ENCODE measurements around the gene KCNMB4.
"Not testable (repeated sequence)": the region's sequence is repeated elsewhere in the genome, so short reads cannot be mapped to it uniquely, and the experiment has no call there.

KCNMB4 gene

DNA sequence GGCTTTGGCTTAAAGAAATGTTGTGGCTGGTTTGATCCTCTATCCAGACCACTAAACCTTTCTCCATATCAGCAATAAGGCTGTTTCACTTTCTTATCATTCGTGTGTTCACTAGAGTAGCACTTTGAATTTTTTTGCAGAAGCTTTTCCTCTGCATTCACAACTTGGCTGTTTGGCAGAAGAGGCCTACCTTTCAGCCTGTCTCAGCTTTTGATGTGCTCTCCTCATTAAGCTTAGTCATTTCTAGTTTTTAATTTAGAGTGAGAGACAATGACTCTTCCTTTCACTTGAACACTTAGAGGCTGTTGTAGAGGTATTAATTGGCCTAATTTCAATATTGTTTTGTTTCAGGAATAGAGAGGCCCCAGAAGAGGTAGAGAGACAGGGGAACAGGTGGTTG is 13.8 kb downstream of the KCNMB4 start:
- no peak for DNase-seq

DNA sequence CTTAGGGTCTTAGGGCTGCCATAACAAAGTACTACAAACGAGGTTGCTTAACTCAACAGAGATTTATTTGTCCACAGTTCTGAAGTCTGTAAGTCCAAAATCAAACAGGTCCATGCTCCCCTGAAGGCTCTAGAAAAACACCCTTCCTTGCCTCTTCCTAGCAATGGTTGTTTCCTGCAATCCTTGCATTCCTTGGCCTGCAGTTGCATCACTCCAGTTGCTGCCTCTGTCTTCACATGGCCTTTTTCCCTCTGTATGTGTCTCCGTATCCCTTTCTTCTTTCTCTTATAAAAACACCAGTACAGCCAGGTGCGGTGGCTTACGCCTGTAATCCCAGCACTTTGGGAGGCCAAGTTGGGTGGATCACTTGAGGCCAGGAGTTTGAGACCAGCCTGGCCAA is 17.4 kb downstream of the KCNMB4 start:
- DNase-seq, result no peak

DNA sequence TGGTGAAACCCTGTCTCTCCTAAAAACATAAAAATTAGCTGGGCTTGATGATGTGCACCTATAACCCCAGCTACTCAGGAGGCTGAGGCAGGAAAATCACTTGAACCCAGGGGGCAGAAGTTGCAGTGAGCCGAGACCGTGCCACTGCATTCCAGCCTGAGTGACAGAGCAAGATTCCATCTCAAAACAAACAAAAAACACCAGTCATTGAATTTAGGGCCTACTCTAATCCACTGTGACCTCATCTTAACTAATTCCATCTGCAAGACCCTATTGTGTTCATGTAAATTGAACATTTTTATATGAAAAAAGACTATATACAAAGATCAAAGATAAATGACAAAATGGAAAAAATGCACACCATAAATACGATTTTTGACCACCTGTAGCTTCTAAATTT is 17.8 kb downstream of the KCNMB4 start:
- no peak for DNase-seq

DNA sequence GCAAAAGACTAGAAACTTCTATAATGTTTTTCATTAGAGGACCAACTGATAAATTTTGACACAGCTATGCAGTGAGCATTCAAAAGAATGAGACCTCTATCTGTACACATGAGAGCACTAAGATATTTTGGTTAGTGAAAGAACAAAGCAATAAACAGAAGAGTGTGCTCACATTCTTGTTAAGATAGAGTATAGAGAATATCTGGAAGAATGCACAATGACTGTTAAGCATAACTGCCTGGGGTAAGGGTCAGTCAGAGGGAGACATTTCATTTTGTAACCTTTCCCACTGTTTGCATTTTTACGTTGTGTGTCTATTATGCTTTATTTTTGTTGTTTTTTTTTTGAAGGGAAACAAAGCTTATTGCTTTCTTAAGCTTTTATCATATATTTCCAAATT is 20.7 kb downstream of the KCNMB4 start:
- no peak for DNase-seq

DNA sequence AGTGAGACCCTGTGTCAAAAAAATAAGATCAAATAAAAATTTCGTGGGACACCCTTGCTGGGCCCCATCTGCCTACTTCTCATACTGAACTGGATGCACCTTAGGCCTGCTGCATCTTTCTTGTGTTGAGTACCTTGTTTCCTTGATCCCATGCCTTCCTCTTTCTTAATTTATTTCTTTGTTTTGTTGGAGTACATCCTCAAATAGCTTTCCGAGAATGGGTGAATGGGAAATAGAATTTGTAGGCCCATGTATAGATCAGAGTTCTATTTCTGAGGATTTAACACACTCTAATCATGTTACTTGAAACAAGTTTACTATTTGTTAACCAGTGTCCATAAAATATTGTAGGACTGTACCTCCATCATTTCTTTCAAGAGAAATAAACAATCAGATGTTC is 23.6 kb downstream of the KCNMB4 start:
- no peak for DNase-seq

DNA sequence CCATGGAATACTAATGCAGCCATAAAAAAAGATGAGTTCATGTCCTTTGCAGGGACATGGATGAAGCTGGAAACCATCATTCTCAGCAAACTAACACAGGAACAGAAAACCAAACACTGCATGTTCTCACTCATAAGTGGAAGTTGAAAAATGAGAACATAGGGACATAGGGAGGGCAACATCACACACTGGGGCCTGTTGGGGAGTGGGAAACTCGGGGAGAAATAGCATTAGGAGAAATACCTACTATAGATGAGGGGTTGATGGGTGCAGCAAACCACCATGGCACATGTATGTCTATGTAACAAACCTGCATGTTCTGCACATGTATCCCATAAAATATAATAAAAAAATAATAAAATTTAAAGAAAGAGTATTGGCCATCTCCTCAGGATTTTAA is 26.5 kb downstream of the KCNMB4 start:
- DNase-seq, result not testable (repeated sequence)

DNA sequence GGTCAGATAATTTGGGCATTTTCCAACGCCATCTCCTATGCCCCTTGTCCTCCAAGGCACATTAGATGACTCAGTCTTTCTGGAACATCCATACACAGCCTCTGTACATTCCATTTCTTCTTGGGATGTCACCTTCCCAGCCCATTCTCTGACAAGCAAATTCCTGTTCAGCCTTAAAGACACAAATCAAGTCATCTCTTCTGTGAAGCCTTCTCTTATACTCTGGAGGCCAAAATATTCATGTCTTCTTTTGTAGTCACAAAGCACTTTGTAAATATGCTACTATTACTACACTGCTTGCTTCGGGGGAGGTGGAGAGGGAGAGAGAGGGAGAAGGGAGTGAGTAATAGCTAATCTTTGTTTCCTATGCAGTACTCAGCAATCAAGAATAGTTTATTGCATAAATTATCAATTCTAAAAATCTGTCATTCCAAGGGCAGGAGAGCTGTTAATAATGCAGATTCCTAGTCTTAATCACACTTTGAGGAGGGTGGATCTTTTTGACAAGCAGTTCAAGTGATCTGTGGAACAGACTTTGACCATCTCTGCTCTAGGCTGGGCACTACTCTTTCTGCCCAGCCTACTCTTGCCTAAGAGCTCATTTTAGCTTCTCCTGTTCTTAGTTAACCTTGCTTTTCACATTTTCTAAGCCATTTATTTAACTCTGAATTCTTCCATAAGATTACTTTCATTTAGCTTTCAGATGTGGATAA is 27.9 kb downstream of the KCNMB4 start:
- DNase-seq, result no peak

DNA sequence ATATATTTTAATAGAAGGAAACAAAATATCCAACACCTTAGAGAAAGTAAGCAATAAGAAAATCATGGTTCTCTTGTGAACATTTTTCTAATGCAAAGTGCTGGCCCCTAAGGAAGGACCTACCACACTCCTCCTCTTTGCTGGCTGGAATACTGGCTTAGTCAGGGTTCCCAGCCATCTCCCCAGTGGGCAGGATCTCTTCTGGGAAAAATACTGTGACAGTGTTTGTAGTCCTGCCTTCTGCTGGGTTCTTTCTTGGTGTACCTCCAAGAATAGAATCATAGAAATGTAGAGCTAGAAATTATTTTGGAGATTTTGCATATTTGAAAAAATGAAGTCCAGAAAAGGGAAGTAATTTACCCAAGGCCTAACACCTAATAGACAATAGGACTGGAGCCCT is 31.9 kb downstream of the KCNMB4 start:
- no peak for DNase-seq

DNA sequence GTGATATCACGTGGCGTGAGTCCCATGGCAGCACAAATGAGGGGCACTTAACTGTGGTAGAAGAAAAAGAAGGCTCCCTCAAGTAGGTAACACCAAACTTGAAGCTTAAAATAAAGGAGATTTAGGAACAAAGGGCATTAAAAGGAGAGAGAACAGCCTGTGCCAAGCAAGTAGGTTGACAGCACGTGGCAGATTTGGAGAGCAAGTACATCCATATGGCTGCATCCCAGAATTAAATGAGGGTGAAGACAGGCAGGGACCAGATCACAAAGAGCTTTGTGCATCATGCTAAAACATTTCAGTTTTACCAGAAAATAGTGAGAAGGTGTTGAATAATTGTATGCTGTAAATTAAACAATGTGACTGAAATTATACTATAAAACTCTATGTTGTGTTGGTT is 32.8 kb downstream of the KCNMB4 start:
- DNase-seq, result no peak

DNA sequence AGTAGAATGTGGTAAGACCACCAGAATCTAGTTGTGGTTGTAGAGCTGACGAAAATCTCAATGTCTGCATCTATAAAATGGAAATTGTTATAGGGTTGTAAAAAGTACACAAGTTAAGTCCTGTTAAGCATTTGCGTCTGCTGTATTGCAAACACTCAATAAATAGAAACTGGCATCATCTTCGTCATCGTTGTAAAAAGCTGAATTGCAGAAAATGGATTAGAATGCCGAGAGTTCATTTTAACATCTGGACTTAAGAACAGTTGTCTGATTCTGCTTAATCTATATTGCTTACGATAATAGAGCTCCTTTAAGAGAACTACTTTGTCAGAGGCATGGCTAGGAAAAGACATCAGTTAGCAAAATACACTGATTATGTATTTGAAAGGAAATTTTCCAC is 33.2 kb downstream of the KCNMB4 start:
- DNase-seq, result no peak

DNA sequence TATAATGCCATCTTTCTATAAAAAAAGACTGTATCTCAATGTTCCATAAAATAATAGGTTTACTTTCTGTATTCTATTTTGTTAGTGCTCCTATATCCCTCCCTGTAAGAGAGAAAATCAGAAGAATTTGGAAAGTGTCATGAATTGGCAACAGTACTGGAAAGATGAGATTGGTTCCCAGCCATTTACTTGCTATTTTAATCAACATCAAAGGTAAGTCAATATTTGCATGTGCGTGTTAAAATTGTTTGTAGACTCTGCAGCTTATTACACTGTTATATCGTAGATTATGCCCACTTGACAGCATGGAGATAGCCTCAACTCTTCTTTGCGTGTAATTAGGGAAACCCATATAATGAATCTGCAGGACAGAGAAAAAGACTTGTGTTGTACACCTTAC is 34.0 kb downstream of the KCNMB4 start:
- no peak for DNase-seq

DNA sequence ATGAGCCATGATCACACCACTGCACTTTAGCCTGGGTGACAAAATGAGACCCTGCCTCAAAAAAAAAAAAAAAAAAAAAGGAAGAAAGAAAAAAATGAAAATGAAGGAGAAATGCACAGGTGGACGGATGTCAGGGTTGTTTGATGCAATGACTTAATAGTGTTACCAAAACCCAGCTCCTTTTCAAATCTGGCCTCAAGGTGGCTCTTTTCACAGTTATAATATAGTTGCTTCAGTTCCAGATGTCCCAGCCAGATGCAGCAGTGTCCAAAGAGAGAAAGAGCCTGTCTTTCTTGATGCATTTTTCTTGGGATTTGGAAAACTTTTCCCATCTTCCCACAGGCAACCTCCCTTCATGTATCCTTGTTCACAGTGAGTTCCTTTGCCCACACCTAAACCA is 36.5 kb downstream of the KCNMB4 start:
- no peak for DNase-seq

DNA sequence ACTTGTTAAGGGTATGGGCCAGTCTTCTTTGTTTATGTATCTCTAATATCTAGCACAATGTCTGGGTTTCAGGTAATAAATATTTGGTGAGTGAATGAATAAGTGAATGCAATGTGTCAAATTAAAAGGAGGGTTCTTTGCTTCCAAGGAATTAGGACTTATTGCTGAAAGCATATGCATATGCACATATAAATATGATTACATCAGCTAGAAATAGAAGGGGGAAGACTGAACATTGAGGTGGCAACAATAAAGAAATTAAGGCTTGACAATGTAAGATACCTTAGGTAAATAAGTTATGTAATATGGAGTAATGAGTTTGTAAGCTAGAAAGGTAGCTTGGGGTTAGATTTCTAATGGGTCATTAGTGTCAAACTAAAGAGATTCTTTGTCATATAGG is 37.7 kb downstream of the KCNMB4 start:
- no peak for DNase-seq

DNA sequence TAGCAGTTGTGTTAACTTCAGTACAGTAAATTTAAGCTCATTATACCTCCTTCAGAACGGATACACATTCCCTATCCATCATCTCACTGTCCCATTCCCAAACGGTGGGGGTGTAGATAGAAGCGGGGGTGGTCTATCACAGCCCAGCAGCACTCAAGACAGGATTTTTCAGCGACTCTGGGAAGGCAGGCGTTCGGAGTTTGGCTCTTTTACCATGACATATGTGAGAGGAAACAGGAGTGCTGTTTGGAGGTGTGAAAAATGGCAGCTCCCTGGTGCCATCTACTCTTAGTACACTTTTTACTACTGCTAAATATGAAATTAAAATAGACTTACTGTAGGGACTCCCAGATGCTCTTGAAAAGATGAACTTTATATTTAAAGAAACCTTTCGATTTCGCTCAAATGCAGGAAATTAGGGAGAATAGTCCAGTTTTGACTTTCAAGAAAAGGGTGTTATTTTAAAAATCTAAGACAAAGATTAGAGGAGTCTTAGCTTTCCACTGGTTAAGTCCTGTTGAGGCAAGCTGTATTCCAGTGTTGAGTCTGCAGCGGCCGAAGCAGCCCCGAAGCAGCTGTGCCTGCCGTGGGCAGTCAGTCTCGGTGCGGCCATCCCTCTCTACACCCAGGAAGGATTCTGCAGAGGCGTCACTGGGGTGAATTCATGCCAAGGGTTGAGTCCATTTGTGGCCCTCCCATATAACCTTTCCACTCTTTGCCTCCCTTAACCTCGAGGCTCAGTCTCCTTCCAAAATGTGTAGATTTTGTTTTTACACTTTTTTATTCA is 42.1 kb downstream of the KCNMB4 start:
- no peak for DNase-seq

DNA sequence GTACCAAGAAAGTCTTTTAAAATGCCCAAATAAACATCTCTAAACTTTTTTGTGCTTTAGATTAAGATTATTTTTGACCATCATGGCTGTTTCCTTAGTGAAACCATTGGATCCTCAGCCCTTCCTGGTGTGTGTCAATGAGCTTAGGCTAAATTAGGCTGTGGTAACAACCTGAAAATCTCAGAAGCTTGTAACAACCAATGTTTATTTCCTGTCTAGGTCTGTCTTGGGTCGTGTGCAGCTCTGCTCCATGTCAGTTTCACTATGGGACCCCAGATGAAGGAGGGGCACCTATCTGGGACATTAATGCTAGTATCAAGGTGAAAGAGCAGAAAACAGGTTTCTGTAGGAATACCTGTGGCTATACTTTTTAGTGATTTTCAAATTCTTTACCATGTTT is 49.9 kb downstream of the KCNMB4 start:
- no peak for DNase-seq

DNA sequence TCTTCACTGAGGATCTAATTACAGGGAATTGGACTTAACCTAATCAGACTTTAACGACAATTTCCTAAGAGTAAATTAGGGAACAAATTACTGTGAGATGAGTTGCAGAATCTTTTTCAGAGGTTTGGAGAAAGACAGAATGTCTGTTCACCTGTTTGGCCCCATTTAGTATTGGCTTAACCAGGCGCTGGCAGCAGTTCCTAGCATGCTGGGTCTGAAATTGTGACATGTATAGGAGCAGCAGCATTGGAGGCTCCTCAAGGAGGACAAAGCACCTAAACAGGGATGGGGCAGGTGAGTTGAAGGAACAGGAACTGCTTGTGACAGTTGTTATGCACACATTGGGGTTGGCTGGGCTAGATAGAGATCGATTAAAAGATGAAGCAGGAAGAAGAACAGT is 51.0 kb downstream of the KCNMB4 start:
- no peak for DNase-seq

DNA sequence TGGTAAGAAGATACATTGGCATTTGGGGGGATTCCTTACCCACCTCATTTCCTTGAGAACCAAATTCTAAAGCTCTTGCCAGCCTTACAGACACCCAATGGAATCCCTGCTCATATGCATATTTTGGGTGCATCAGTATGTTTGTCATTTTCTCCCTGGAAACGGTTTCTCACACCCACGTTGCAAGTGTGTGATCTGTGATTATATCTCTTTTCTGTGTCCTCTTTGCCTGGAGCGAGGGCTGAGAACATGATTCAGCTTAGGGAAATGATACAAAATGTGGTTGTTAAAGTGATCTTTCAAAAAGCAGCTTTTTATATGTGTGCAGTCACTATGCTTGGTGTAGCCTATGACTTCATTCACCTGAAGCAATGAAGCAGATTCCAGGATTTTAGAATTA is 52.0 kb downstream of the KCNMB4 start:
- no peak for DNase-seq

DNA sequence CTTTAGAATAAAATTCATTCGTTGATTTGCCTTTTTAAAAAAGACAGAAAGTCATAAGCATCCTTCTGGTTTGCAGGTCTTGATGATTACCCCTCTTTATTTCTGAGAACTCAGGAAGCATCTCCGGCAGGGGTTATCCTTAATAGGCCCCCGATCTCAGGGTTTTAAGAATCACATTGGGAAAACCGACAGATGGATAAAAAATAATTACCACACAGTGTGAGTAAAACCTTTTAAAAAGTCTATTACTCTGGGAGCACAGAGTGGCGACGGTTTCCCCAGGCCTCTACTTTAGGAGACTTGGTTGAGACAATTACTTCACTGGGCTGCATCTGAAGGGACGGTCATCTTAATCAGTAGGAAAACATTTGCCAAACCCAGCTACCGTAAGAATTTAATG is 56.5 kb downstream of the KCNMB4 start:
- DNase-seq, result no peak

DNA sequence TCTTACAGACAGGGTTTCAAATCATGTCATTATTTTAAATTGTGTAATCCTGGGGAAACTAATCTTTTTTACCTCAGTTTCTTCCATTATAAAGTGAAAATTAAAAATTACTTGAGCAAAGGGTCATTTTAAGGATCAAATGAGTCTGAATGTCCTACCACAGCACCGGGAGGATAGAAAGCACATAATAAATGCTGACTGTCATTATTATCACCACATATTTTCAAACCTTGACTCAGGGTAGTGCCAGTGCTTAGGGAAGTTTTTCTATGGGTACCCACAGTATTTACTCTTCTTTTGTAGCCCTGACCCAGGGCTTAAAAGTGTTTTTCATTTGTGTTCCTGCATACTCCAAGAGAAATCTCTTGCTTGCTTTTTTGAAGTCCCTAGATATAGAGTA is 60.5 kb downstream of the KCNMB4 start:
- no peak for DNase-seq

DNA sequence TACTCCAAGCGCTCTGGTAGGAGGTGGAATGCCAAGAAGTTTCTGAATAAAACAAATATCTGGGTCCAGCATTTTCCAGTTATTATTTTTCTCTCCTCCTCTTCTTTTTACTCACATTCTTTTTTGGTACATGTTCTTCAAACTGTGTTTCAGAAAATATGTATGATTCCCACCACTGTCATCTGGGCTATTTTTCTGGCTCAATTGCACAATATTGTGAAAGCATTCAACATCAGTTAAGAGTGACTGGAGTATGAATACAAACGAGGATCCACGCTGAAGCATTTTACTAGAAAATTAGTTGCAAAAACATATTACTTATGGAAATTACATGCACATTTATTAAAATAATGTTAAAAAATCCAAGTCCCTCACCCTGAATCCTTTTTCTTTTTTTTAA is 61.5 kb downstream of the KCNMB4 start:
- DNase-seq, result no peak

DNA sequence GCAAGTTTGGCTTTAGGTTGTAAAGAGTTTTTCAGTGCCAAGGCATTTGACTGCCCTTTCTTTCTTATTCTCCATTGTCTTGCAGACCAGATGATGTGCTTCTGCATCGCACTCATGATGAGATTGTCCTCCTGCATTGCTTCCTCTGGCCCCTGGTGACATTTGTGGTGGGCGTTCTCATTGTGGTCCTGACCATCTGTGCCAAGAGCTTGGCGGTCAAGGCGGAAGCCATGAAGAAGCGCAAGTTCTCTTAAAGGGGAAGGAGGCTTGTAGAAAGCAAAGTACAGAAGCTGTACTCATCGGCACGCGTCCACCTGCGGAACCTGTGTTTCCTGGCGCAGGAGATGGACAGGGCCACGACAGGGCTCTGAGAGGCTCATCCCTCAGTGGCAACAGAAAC is 64.3 kb downstream of the KCNMB4 start:
- DNase-seq, result no peak

DNA sequence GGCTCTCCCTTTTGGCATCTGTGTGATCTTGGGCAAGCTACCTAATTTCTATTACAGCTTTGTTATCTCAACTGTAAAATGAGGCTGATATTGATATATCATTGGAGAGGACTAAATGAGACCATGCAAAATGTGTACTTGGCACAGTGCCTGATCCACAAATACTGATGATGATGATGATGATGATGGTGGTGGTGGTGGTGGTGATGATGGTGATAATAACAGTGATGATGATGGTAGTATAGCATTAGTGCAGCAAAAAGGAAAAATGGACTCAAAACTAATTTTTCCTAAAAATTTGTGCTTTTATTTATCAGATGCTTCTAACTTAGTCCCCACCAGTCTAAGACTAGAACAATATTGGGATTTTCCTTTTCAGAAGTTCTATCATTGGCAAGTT is 70.7 kb downstream of the KCNMB4 start:
- no peak for DNase-seq

DNA sequence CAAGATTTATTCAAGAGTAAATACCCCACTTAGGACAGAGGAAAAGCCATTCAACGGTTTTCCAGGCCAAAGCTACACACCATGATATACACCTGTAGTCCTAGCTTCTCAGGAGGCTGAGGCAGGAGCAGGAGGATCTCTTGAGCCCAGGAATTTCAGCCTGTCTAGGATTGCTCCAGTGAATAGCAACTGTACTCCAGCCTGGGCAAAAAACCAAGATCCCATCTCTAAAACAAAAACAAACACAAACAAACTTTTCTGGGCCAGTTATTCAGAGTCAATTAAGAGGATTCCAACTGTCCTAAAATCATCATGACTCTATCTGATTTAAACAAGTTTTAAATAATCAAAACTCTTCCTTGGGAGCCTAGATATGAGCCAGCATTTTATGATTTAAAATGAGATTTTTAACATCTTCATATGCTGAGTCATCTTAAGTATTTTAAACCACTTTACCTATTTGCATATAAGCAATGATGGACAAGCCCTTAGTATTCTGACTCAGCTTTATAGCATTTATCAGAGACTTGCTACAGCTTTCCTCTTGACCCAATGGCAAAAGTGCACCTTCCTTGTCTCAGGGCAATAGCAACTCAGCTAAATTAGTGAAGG is 77.1 kb downstream of the KCNMB4 start:
- no peak for DNase-seq

DNA sequence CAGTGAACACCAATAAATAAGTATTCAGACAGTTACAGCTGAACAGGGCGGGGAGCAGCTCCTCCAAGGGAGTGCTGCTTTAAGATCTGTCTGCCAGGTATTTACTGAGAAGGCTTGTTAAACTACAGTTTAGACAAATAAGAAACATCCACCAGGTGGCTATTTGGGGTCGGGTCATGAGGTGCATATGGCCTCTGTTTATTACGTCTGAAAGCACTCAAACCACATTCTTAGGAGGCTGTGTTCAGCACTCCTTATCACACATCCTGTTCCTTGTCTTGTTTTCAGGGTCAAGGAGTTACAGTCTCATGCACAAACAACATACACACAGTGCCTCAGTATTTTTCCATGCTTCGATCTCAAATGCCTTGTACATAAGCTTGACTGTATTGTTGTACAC is 78.8 kb downstream of the KCNMB4 start:
- no peak for DNase-seq
